Measurements from ENCODE around the gene SNAP29.

SNAP29 gene

GRCh38 chr22:20909543-20910303 lies 50.9 kb downstream of the SNAP29 start:
- H3K36me3 ChIP-seq (ENCODE audit: insufficient read depth, low read length), result no peaks in the 10 kb centered on the region

GRCh38 chr22:20912494-20912893 lies 53.7 kb downstream of the SNAP29 start:
- Histone ChIP-seq H3K36me3 (ENCODE audit: insufficient read depth, low read length) (no peaks in the 10 kb centered on the region), H3F3A (ENCODE audit: low read depth) (no peaks in the 10 kb centered on the region), H3K4me3 (ENCODE audit: low read length, poor library complexity, severe bottlenecking) (no peak overlapping the region), H3K9me2 (replicated peaks; ENCODE audit: low read depth, low read length) (no peaks in the 10 kb centered on the region), H3K27me3 (ENCODE audit: insufficient read depth, low read length, poor library complexity, severe bottlenecking) (peaks cover 1% of the 10 kb centered on the region), H2AFZ (ENCODE audit: low read length) (no peak overlapping the region), H3K79me2 (ENCODE audit: insufficient read depth, low read length) (peaks cover 3% of the 10 kb centered on the region), H3K4me2 (ENCODE audit: low read depth, low read length, poor library complexity, severe bottlenecking) (no peak overlapping the region), H3K9me3 (ENCODE audit: insufficient read depth, low read depth, low read length) (no peaks in the 10 kb centered on the region), H4K20me1 (ENCODE audit: insufficient read depth, low read length, poor library complexity, severe bottlenecking) (peaks cover 2% of the 10 kb centered on the region), H3K4me1 (ENCODE audit: insufficient read depth, low read length, poor library complexity, severe bottlenecking) (no peaks in the 10 kb centered on the region), H3K9ac (ENCODE audit: low read depth, low read length, poor library complexity, severe bottlenecking) (no peak overlapping the region)
- no peak for TF ChIP-seq EZH2phosphoT487 (IDR thresholded peaks at IDR 0.05; ENCODE audit: borderline replicate concordance)
- TF ChIP-seq, protein P1, sequence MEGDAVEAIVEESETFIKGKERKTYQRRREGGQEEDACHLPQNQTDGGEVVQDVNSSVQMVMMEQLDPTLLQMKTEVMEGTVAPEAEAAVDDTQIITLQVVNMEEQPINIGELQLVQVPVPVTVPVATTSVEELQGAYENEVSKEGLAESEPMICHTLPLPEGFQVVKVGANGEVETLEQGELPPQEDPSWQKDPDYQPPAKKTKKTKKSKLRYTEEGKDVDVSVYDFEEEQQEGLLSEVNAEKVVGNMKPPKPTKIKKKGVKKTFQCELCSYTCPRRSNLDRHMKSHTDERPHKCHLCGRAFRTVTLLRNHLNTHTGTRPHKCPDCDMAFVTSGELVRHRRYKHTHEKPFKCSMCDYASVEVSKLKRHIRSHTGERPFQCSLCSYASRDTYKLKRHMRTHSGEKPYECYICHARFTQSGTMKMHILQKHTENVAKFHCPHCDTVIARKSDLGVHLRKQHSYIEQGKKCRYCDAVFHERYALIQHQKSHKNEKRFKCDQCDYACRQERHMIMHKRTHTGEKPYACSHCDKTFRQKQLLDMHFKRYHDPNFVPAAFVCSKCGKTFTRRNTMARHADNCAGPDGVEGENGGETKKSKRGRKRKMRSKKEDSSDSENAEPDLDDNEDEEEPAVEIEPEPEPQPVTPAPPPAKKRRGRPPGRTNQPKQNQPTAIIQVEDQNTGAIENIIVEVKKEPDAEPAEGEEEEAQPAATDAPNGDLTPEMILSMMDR (conservative IDR thresholded peaks at IDR 0.05; ENCODE audit: low read length), result no peak

More at GRCh38 chr22:20909543-20910303, 50.9 kb downstream of the SNAP29 start:
- no peak overlapping the region for H3K9ac ChIP-seq (ENCODE audit: low read depth, low read length, poor library complexity, severe bottlenecking)
- H4K20me1 ChIP-seq (ENCODE audit: insufficient read depth, low read length, poor library complexity, severe bottlenecking), result no peaks in the 10 kb centered on the region
- H3K4me3 ChIP-seq (ENCODE audit: low read length, poor library complexity, severe bottlenecking), result no peak overlapping the region
- H3K4me2 ChIP-seq (ENCODE audit: low read depth, low read length, poor library complexity, severe bottlenecking), result no peak overlapping the region
- H3F3A ChIP-seq (ENCODE audit: low read depth), result no peaks in the 10 kb centered on the region
- H2AFZ ChIP-seq (ENCODE audit: low read length), result no peak overlapping the region
- TF ChIP-seq, protein P1 (conservative IDR thresholded peaks at IDR 0.05; ENCODE audit: low read length), result no peak
- no peak for TF ChIP-seq EZH2phosphoT487 (IDR thresholded peaks at IDR 0.05; ENCODE audit: borderline replicate concordance)
- H3K79me2 ChIP-seq (ENCODE audit: insufficient read depth, low read length), result no peaks in the 10 kb centered on the region
- H3K9me3 ChIP-seq (ENCODE audit: insufficient read depth, low read depth, low read length), result no peaks in the 10 kb centered on the region
- no peaks in the 10 kb centered on the region for H3K4me1 ChIP-seq (ENCODE audit: insufficient read depth, low read length, poor library complexity, severe bottlenecking)
- no peaks in the 10 kb centered on the region for H3K27me3 ChIP-seq (ENCODE audit: insufficient read depth, low read length, poor library complexity, severe bottlenecking)
- H3K9me2 ChIP-seq (replicated peaks; ENCODE audit: low read depth, low read length), result no peaks in the 10 kb centered on the region

DNA sequence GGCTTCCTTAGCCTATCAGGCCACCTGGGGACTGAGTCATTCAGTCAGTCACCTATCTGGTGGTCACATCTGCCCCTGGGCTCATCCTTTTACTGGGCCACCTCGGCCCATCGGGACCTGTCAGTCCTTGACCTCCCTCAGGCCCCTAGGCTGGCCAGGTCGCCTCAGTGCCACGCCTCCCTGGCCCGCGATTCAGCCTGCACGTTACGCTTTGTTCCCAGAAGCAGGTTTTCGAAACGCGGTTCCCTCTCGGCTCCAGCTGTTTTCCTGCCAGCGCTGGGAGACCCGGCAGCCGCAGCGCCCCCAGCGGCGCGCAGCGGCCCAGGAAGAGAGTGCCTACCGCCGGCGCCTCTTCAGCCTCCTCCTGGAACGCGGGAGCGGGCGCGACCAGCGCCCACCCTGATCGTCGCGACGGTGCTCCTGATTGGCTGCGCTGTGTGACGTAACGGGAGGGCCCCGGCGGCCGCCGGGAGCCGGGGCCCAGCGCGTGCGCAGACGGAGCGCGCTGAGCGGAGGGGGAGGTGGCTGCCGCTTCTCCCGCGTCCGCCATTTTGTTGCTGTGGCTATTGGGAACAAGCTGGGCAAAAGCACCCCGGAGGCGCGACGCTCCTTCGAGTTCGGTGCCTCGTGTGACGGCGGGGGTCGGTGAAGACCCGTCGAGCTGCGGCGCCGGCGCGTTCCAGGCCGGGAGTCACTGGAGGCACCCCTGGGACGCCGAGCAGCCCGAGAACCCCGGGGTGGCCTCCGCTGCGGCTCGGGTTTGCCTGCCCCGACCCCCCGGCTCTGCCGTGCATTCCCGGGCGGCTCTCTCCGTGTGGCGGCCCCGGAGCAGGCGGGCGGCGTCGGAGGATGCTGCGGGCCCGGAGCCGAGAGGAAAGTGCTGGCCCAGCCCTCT lies 58.4 kb downstream of the SNAP29 start, which contains the start of gene CRKL:
Gene CRKL (plus strand): TSS at position 492 of the 895 bp plus-strand sequence. CDS start 528 bp downstream, outside the sequence.
- Histone ChIP-seq H3K79me2 (ENCODE audit: insufficient read depth, low read length) (peaks cover 49% of the 10 kb centered on the region), H3K9me3 (ENCODE audit: insufficient read depth, low read depth, low read length) (no peaks in the 10 kb centered on the region), H3K4me1 (ENCODE audit: insufficient read depth, low read length, poor library complexity, severe bottlenecking) (peaks cover 24% of the 10 kb centered on the region), H3K4me2 (ENCODE audit: low read depth, low read length, poor library complexity, severe bottlenecking) (peak within 1 kb of the TSS; percentile 98), H3K9ac (ENCODE audit: low read depth, low read length, poor library complexity, severe bottlenecking) (peak within 1 kb of the TSS; percentile 94), H4K20me1 (ENCODE audit: insufficient read depth, low read length, poor library complexity, severe bottlenecking) (peaks cover 44% of the 10 kb centered on the region), H2AFZ (ENCODE audit: low read length) (peak within 1 kb of the TSS; percentile 99), H3K9me2 (replicated peaks; ENCODE audit: low read depth, low read length) (no peaks in the 10 kb centered on the region), H3F3A (ENCODE audit: low read depth) (no peaks in the 10 kb centered on the region), H3K27me3 (ENCODE audit: insufficient read depth, low read length, poor library complexity, severe bottlenecking) (peaks cover 8% of the 10 kb centered on the region), H3K36me3 (ENCODE audit: insufficient read depth, low read length) (no peaks in the 10 kb centered on the region), H3K4me3 (ENCODE audit: low read length, poor library complexity, severe bottlenecking) (peak within 1 kb of the TSS; percentile 98)
- TF ChIP-seq EZH2phosphoT487 (IDR thresholded peaks at IDR 0.05; ENCODE audit: borderline replicate concordance), result no peak
- TF ChIP-seq, protein P1 (conservative IDR thresholded peaks at IDR 0.05; ENCODE audit: low read length), result peak; percentile 83

All from Loucy (cell line).